HG02852 (cell line): Measurements from ENCODE around the gene ZBED4.

Source experiments
- ATAC-seq: cut with Tn5 transposase; IDR thresholded peaks from one replicate; pipeline ENCODE4 v1.9.1; 2021; ENCODE audit warnings: mild to moderate bottlenecking, moderate library complexity; ENCODE audit not compliant: unreplicated experiment

ZBED4 gene

GRCh38 chr22:49825944-49826602 lies 27.6 kb upstream of the ZBED4 start:
- no peak for ATAC-seq

- ATAC-seq, result no peak
These were observed 26.9 kb upstream of the ZBED4 start for GRCh38 chr22:49826603-49827270.

- ATAC-seq, result no peak
These were observed 26.3 kb upstream of the ZBED4 start for GRCh38 chr22:49827271-49827852.

GRCh38 chr22:49827853-49828598 lies 25.6 kb upstream of the ZBED4 start, which contains the start of gene BRD1:
BRD1 (minus strand) TSS chr22:49827873; CDS start chr22:49824317, 3,556 bp downstream.
- ATAC-seq, result no peak

GRCh38 chr22:49828599-49828965 lies 25.1 kb upstream of the ZBED4 start:
- ATAC-seq, result no peak

GRCh38 chr22:49829044-49829853 lies 24.4 kb upstream of the ZBED4 start:
- ATAC-seq, result no peak

- ATAC-seq, result no peak
These were observed 20.2 kb upstream of the ZBED4 start for GRCh38 chr22:49833340-49834007.

GRCh38 chr22:49838771-49839717 lies 14.6 kb upstream of the ZBED4 start:
- ATAC-seq, result no peak

GRCh38 chr22:49845241-49845640 lies 8.4 kb upstream of the ZBED4 start:
- ATAC-seq, result no peak

- no peak for ATAC-seq
These were observed 7.8 kb upstream of the ZBED4 start for GRCh38 chr22:49845666-49846459.

GRCh38 chr22:49847751-49848689 lies 5.6 kb upstream of the ZBED4 start:
- ATAC-seq, result no peak

GRCh38 chr22:49848690-49849160 lies 4.9 kb upstream of the ZBED4 start:
- ATAC-seq, result no peak

- no peak for ATAC-seq
These were observed 4.3 kb upstream of the ZBED4 start for GRCh38 chr22:49849161-49850020.

GRCh38 chr22:49850021-49850911 lies 3.4 kb upstream of the ZBED4 start:
- no peak for ATAC-seq
